GM19238 (cell line): ENCODE results near the gene ENOX2.
"Not testable (repeated sequence)": the region's sequence is repeated elsewhere in the genome, so short reads cannot be mapped to it uniquely, and the experiment has no call there.

Experiments
- DNase-seq: peaks from one replicate; pipeline ENCODE4 v3.0.0; 2011; ENCODE audit warnings: low spot score; ENCODE audit not compliant: insufficient read length

ENOX2 gene

DNA sequence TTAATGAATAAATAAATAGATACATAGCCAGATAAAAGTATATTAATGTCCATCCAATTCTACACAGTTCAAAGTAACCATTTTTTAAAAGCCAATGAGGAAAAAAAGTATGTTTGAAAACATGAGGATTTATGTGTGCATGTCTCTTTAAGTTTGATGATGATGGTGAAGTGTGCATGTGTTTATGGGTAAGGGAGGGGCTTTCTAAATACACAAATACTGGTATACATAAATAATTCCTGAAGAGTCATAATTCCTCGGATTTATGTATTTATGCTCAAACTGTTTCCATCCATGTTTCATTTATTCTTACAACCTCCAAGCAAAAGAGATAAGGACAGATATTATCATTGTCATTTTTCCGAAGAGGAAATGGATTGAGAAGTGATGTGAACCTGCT is 75.4 kb downstream of the ENOX2 start:
- DNase-seq = no peak

DNA sequence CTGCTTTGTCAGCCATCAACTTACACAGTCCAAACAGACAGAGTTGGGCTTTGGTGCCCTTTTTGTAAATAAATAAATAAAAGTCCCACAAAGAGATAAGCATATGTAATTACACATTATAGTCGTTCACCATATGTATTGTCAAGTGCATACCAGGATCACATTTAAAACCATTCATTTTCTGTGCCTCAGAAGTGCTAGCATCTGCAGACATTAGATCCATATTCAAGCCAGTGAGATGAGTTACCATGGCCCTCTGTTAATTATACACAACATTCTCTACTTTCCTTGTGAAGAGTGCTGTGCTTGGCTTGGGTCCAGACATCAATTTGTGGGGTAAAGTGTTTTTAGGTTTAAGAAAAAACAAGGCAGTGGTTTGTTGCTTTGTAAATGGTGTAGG is 76.8 kb downstream of the ENOX2 start:
- DNase-seq = no peak

DNA sequence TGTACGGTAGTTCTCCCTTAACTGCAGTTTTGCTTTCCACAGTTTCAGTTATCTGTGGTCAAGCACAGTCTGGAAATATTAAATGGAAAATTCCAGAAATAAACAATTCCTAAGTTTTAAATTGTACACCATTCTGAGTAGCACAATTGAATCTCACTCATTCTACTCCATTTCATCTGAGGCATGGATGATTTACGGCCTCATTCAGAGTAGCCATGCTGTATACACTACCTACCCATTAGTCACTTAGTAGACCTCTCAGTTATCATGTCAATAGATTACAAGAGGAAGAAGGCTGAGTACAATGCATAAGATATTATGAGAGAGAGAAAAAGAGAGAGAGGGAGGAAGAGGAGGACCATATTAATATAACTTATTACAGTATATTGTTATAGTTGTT is 77.5 kb downstream of the ENOX2 start:
- DNase-seq = no peak

- DNase-seq = not testable (repeated sequence)
Measured at GRCh38 chrX:130819367-130819766, 83.6 kb downstream of the ENOX2 start.

DNA sequence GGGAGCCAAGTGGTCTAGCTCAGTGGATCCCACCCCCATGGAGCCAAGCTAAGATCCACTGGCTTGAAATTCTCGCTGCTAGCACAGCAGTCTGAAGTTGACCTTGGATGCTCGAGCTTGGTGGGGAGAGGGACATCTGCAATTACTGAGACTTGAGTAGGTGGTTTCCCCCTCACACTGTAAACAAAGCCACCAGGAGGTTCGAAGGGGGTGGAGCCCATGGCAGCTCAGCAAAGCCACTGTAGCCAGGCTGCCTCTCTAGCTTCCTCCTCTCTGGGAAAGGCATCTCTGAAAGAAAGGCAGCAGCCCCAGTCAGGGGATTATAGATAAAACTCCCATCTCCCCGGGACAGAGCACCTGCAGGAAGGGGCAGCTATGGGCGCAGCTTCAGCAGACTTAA is 89.1 kb downstream of the ENOX2 start:
- not testable (repeated sequence) for DNase-seq

DNA sequence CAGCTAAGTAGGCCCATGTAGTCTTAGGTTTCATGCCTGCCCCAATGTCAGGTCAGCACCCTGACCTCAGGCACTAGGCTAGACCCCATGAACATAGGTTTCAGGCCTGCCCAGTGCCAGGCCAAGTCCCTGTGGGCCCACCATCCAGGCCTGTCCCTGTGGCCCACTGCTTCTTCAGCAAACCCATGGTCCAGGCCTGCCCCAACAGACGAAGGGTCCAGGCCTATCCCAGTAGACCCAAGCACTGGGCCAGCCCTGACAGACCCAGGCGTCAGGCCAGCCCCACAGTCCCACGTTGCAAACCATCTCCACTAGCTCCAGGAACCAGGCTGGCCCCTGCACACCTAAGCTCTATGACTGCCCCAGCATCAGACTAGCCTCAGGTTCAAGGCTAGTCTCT is 92.4 kb downstream of the ENOX2 start:
- no peak for DNase-seq

DNA sequence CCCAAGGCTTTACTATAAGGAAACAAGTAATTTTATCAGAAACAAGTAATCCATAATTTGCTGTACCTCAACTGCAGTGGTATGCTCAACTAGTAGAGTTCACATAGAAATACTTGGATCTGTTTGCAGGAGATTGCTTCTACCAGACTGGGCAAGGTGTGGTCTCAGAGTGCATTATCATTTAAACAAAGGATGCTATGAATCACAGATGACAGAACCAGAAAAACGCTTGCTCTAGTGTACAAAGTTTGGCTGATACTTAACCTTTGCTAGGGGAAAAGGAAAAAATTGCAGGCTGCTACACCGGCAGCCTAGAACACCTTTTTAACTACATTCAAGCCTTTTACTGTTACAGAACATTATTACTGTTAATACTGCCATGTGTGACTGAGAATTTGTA is 97.1 kb downstream of the ENOX2 start:
- DNase-seq = no peak

- DNase-seq = no peak
Measured at GRCh38 chrX:130803537-130803936, 99.5 kb downstream of the ENOX2 start.

- DNase-seq = no peak
Measured at GRCh38 chrX:130801901-130802300, 101.1 kb downstream of the ENOX2 start.

DNA sequence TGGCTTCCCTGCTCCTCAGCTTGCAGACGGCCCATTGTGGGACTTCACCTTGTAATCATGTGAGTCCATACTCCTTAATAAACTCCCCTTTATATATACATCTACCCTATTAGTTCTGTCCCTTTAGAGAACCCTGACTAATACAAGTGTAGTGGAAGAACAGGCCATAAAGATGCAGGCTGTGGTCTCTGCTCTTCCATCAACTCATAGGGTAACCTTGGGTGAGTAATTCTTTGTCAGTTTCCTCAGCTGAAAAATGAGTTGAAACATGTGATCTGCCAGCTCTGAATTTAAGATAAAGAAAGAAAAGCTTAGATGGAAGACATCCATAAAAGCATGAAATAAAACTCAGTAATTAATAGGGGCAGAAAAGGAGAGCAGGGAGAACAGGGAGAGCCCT is 103.6 kb downstream of the ENOX2 start:
- no peak for DNase-seq

- no peak for DNase-seq
Measured at GRCh38 chrX:130793975-130794374, 109.0 kb downstream of the ENOX2 start.

- not testable (repeated sequence) for DNase-seq
Measured at GRCh38 chrX:130791870-130792269, 111.1 kb downstream of the ENOX2 start.

GRCh38 chrX:130789793-130790192 is 113.2 kb downstream of the ENOX2 start:
- no peak for DNase-seq

DNA sequence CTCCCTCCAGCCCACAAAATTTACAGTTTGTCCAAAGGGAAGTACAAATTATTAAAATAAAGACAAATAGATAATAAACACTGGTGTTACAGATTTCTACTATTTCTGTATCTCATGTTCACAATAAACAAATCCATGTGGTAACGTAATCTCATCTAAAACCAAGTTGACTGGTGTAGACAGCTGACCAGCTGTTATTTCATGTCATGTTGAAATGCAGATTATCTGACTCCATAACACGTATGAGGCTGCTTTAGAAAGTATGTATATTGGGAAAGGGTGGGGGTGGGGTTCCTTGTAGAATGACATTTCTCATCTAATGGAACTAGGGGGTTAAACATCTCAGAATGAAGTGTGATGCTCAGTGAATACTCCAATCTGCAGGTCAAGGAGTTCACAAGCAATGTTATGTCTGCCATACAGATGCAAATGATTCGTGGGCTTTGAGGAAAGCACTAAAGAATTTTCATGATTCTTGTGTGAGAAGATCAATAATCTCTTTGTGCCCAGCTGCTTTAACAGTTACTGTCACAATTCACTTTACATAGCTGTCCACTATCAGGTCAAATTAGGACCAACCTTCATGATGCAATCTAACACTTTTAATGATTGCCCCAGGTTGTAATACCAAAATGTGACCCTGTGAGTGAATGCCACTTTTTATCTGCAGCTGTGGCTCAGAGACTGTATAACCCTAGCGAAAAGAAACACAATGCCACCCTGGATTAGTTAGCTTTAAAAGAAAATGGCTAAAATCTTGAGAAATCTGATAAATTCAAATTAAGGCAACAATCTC is 114.0 kb downstream of the ENOX2 start:
- DNase-seq = no peak

DNA sequence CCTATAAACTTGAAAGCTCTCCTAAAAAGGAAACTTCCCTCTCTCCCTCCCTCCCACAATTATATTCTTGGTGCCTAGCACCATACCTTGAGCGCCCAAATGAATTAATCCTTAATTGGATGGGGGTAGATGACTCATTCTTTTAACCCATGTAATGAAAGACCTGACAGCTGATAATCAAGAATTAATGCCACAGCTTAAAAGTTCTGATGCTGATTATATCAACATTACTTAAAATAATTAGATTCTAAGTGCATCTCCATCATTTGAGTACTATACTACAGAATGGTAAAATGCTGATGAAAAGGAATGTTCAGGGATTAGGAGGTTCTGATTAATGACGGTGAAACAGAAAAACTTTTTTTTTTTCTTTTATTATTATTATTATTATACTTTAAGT is 117.0 kb downstream of the ENOX2 start:
- DNase-seq = no peak

DNA sequence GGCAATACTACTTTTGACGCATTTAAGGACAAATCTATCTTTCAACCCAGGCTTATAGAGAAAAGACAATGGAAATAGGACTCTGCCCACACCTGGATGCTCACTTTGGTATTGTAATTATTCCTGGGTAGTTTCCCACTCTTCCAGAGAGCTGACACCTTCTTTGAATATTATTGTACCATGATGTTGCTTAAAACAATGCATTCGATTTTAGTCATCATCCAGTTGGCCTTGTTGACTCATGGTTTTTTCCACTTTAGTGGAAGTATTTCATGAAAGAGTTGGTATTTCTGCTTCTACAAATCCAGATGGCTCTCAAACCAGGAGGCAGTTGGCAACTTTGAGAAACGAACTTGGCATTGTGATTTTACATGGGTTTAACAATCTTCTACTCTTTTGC is 124.2 kb downstream of the ENOX2 start:
- no peak for DNase-seq

DNA sequence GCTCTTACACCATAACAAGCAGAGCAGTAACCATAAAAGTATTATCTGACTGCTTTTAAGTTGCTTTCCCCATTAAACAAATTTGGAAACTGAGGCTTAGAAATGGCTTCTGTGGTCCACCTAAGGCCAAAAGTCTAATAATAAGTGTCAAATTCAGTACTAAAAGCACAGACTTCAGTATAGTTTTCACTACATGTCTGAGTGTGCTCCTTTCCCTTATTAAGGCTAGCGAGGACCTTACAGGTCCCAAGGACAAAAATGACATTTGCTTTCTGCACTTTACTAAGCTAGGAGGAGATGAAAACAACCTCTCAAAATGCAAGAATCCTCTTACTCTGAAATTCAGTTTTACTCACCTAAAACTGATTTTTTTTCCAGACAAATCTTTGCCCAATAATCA is 127.2 kb downstream of the ENOX2 start:
- DNase-seq = no peak

DNA sequence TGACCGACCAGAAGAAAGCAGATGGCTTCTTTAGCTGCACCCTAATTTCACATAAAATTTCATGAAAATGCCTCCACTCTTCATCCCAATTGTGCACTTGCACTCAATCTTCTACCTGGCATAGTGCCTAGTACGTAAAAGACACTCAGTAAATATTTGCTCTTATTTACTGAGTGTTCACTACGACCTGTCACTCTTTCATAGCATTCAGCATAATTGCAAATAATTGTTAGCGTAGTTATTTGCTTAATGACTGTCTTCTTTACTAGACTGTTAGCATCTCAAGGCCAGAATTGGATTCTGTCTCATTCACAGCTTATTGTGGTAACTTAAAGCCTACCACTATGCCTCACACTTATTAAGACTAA is 130.2 kb downstream of the ENOX2 start:
- DNase-seq = no peak

GRCh38 chrX:130772105-130772775 is 130.8 kb downstream of the ENOX2 start:
- no peak for DNase-seq

DNA sequence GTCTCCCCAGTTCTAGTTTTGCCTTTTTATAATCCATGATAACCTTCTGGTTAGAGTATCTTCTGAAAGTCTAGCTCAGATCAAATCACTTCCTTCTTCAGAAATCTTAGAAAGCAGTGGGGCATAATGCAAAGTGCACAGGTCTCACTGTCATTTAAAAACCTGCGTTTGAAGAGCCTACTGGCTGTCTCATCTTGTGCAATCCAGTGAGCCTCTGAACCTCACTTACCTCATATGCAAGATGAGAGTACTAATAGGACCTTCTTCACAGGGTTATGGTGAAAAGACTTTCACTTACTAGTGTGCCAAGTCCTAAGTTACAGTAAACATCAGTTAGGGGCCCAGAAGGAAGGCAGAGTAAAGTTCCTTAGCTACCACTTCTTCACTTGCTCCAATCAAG is 131.4 kb downstream of the ENOX2 start:
- DNase-seq = no peak

GRCh38 chrX:130771230-130771629 is 131.8 kb downstream of the ENOX2 start:
- no peak for DNase-seq

GRCh38 chrX:130770615-130771014 is 132.4 kb downstream of the ENOX2 start:
- DNase-seq = no peak

- DNase-seq = no peak
Measured at GRCh38 chrX:130769835-130770234, 133.2 kb downstream of the ENOX2 start.
